ENCODE measurements around the gene FAHD1.

FAHD1 gene

GRCh38 chr16:1876468-1876867 is 49.5 kb downstream of the FAHD1 start:
- no peak for TF ChIP-seq CTCF (IDR thresholded peaks at IDR 0.05; ENCODE audit: low read length, missing control alignments)
- no peak overlapping the region for H3K4me3 ChIP-seq (replicated peaks; ENCODE audit: low read depth, low read length)
- DNase-seq (ENCODE audit: low read depth) = no peak

DNA sequence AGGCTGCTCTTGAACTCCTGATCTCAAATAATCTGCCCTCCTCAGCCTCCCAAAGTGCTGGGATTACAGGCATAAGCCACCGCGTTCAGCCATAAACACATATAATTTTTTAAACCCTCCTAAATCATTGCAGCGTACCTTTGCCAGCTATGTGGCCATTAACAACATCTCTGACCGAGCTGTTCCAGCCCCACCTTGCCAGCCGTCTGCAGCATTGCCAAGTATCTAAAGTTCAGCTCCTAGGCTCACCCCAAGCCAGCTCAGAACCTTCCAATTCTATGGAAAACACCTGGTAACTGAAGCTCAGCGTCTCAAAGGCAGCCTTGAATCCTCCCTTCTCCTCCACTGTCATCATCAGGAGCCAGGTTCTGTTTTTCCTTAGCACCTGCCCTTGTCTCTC is 50.1 kb downstream of the FAHD1 start:
- DNase-seq (ENCODE audit: low read depth) = no peak
- TF ChIP-seq CTCF (IDR thresholded peaks at IDR 0.05; ENCODE audit: low read length, missing control alignments) = no peak

DNA sequence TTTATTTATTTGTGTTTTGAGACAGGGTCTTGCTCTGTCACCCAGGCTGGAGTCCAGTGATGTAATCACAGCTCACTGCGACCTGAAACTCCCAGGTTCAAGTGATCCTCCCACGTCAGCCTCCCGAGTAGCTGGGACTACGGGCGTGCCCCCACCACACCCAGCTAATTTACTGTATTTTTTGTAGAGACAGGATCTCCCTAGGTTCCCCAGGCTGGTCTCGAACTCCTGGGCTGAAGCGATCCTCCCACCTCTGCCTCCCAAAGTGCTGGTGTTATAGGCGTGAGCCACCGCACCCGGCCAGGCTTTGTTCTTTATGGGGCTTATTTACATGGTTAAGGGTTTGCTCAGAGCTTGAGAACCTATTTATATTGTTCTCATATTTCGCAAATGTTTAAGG is 50.8 kb downstream of the FAHD1 start:
- H3K4me3 ChIP-seq (replicated peaks; ENCODE audit: low read depth, low read length) = no peak overlapping the region
- DNase-seq (ENCODE audit: low read depth) = no peak
- TF ChIP-seq CTCF (IDR thresholded peaks at IDR 0.05; ENCODE audit: low read length, missing control alignments) = no peak

More for the DNA sequence above, 50.1 kb downstream of the FAHD1 start:
- no peak overlapping the region for H3K4me3 ChIP-seq (replicated peaks; ENCODE audit: low read depth, low read length)

GRCh38 chr16:1878256-1878655 is 51.2 kb downstream of the FAHD1 start:
- TF ChIP-seq CTCF (IDR thresholded peaks at IDR 0.05; ENCODE audit: low read length, missing control alignments) = no peak
- H3K4me3 ChIP-seq (replicated peaks; ENCODE audit: low read depth, low read length) = no peak overlapping the region
- no peak for DNase-seq (ENCODE audit: low read depth)

All from fibroblast of pulmonary artery (primary cell).